Glomerular endothelial cell (primary cell): ENCODE measurements around the gene CPAMD8. TPM values are rescaled to one million over a fixed set of nuclear protein-coding genes. Genes with fewer than 3 reads are reported as not detected.

ENCODE experiments used
- DNase-seq: peaks from one replicate; pipeline ENCODE4 v3.0.0-alpha.2; 2011; ENCODE audit warnings: low read depth, low spot score; ENCODE audit errors: extremely low read depth
- total RNA-seq: library from RNA; depleted of rRNA; stranded (reverse); fragments of >200 nt; gene quantifications from 2 replicates; pipeline ENCODE4 v1.2.3, GENCODE V29; 2015

CPAMD8 gene
- total RNA-seq = 3.4 and 4.4 TPM in 2 replicates

DNA sequence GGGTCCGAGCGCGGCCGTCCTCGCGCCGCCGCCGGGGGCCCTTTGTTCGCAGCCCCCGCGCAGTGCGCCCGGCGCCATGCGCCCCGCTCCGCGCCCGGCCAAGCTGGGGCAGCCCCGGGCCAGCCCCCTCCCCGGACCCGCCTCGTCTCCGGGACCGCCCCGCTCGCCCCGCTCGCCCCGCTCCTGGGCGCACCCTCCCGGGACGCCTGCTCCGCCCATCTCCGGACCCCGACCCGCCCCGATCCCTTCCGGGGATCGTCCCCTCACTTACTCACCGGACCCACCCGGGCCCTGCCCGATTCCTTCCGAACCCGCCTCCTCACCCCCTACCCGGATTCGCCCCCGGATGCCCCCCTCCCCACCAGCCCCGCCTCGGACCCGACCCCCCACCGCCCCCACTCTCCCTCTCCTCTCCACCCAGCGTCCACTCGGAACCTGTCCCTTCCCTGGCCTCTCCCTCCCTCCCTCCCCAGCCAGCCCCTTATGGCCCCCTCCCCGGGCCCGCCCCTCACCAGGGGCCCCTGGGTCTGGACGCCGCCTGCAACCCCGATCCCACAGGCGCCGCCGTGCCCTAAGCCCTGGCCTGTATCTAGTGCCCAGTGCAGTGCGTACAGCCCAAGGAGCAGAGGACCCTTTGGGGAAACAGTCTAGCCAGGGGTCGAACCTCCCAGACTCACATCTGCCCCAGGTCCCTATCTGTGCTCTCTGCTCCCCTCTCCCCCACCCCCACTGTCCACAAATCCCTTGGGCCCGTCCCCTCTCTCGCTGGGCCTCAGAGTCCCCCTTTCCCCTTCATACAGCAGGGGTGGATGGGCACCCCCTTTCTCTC is at the start of gene CPAMD8:
Gene CPAMD8, minus strand, starts transcription at position 105 of the 829 bp plus-strand sequence. CDS start 168 bp downstream, outside the sequence.
- DNase-seq = no peak

DNA sequence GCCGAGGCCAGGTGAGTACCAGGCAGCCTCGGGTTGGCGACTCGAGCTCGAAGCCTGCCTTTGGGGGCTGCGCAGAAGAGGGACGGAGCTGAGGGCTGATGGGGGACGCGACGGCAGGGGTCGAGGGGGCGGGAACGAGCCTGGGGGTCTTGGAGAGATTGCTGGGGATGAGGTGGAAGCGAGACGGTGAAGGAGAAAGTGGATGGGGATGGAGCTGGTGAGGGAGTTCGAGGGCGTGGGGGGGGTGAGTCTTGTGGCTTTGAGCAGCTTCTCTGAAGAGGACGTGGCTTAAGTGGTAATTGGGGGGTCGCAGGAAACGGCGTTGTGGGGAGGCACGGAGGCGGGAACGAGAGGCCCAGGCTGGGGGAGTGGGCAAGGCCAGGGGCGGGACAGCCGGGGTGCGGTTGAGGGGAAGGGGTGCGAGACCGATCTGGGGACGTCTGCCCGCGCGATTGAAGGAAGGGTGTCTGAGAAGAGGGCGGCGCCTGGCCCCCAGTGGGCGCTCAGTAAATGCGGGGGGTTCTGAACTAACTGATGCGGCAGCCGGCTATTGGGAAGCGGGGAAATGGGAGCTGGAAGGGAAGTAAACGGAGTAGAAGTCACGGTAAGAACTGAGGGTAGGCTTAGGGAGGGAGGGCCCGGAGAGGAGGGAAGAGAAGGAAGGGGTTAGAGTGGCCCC is 49.4 kb upstream of the CPAMD8 start:
- no peak for DNase-seq

DNA sequence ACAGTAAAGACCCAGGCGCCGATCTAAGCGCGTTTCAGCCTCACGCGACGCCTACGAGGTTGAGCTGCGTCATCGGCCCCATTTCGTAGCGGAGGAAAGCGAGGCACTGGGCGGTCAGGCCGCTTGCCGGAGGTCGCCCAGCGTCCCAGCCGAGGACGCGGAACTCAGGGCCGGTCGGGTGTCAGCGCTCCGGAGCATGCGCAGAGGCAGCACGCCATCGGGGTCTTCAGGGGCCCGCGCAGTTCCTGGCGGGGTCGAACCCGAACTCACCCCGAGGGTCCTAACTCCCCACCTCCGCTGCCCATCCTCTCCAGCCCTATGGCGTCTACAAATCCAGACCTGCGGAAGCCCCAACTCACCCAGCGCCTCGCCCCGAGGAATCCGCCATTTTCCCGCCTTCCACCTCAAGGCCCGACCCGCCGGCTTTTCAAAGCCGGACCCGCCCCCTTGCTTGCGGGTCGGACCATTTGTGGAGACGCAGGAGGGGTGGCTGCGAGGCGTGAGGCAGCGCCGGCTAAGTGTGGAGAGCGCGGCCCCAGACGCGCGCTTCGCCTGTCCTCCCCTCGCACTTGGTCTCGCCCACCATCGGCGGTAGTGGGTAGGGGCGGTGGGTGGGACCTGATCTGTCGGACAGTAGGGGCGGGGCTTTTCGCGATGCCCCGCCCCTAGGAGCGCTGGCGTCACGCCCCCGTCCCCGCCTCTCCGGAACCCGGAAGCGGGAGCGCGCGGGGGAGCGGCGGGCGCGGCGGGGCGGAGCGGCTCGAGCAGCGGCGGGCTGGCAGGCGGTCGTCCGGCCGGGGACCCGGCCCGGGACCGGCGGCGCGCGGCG is 48.6 kb upstream of the CPAMD8 start, which contains the start of the genes HAUS8 and MYO9B:
Gene HAUS8, minus strand, starts transcription at position 418 of the 829 bp plus-strand sequence. Its CDS starts 30 bp downstream, at position 388.
Gene MYO9B, plus strand, starts transcription at position 743 of the 829 bp plus-strand sequence. CDS start 25,941 bp downstream, outside the sequence.
- peak; percentile 72 for DNase-seq

DNA sequence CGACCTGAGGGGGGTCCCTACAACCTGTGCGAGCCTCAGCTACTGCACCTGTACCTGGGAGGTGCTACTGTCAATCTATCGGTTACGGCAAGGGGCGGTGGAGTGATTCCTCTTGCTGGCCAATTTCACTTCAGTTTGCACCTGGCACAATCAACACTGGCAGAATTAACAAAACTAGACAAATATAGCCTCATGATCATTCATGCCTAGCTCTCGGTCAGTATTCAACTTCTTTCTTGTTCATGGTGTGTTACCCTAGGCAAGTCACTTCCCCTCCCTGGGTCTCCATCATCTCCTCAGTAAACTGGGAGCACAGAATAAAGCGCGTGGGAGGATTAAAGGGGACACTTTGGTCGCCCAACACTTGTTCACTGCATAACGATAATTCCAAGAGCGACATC is 48.0 kb upstream of the CPAMD8 start:
- DNase-seq = no peak

DNA sequence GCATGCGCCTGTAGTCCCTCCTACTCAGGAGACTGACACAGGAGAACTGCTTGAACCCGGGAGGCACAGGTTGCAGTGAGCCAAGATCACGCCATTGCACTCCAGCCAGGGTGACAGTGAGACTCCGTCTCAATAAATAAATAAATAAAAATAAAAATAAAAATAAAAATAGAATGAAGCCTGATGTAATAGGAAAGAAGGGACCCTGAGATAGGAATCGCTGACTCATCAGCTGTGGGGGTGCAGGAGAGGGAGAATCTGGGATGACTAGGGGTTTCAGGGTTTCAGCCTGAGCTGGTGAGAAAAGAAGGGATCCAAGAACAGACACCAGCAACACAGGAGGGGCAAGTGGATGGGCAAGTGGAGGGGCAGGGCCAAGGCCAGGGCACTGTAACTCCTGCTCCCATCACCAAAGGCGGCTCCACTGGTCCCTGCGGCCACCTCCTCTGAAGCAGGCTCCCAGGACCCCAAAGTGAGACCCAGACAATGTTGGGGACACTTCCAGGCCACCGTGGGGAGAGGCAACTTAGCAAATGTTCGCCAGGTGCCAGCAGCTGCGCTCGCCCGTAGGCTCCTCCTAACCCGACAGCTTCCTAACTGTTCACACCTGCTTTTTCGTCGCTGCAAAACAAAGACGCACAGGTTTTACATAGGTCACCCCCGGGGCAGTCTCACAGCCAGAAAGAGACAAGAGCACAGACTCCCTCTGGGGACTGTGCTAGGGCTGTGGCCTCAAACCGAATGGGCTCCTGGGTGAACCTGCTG is 47.4 kb upstream of the CPAMD8 start:
- DNase-seq = no peak

DNA sequence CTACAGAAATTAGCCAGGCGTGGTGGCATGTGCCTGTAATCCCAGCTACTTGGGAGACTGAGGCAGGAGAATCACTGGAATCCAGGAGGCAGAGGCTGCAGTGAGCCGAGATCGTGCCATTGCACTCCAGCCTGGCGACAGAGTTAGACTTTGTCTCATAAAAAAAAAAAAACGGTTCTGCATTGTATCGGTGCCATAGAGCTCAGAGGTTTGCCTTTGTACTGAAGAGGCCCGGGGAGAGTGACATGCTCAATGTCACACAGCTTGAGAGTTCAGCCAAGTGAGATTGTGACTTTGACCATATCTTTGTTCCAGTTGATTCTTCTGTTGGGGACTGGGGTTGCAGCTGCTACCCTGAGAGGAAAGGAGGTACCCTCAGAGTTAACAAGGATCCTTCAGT is 44.3 kb upstream of the CPAMD8 start:
- DNase-seq = no peak

DNA sequence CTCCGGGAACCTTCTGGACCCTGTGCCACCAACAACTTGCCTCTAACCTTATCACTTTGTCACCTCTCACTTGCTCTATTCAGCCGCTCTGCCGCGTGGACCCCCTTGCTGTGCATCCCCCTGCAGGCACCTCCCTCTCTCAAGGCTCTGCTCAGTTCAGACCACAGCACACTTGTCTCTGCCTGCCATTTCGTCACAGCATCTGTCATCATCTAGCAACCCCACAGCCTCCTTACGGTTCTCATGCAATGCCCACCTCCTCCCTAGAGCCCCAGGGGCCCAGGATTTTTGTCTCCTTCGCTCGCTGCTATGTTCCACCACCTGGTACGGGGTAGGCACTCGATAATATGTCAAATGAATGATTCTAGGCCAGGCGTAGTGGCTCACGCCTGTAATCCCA is 43.8 kb upstream of the CPAMD8 start:
- no peak for DNase-seq

DNA sequence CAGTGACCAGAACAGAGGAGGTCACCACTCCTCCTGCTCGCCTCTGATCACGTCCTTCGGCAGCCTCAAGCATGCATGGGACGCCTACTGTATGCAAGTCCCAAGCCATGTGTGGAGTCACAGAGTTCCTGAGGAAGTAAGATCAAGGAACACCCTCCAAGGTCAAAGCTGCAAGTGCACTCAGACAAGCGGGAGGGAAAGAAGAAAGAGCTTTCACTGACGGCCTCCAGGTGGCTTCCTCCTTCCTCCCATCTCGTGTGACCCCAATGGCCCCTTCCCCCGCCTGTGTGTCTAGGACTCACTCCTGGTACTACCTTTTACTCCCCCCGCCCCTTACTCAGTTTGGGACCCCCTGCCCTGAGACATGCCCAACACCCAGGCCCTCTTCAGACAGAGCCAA is 42.6 kb upstream of the CPAMD8 start:
- DNase-seq = no peak

DNA sequence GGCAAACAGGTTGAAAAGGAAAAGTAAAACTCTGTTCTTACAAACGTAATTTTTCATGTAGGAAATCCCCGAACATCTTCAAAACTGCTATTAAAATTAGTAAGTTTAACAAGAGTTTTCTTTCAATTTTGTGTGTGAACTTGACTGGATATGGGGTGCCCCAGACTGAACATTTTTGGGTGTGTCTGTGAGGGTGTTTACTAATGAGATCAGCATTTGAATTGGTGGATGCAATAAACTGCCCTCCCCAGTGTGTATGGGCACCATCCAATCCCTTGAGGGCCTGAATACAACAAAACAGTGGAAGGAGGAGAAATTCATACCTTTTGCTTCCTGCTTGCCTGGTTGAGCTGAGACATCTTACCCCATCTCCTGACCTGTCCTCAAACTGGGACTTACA is 36.8 kb upstream of the CPAMD8 start:
- DNase-seq = no peak

DNA sequence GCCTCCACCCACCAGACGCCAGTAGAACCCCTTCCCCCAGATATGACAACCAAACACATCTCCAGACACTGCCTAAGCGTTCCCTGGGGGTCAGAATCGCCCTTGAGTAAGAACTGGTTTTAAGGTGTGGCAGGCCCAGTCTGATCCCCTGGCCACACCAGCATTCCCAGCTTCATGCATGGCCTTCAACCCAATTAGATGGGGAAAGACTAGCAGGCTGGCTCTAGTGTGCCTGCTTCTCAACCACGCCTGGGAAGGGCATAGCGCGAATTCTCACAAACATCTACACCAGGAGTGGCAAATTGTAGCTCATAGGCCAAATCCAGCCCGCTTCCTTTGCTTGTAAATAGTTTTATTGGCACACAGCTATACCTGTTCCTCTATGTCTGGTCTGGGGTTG is 35.1 kb upstream of the CPAMD8 start:
- DNase-seq = no peak

DNA sequence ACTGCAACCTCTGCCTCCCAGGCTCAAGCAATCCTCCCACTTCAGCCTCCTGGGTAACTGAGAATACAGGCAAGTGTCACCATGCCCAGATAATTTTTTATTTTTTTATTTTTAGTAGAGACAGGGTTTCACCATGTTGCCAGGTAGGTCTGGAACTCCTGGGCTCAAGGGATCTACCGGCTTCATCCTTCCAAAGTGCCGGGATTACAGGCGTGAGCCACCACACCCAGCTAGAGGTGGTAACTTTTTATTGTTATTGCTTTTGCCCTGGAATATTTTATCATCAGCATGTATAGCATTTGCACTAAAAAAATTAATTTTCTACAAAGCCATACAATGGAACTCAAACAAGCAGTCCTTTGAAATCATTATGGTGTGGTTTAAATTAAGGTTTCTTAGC is 34.6 kb upstream of the CPAMD8 start:
- no peak for DNase-seq

DNA sequence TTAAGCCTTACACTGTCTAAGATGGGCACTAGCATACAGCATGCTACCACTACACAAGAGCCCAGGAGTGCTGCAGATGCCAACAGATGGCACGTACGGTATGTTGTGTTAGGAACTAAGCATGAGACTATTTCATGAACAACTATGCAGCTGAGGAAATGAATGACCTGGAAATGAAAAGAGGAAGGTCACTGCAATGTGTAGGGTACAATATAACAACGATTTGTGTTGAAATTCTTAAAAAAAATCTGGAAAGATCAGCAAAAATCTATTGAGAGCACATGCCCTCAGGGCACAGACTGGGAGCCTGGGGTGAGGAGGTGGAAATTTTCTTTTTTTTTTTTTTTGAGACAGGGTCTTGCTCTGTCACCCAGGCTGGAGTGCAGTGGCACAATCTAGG is 34.2 kb upstream of the CPAMD8 start:
- no peak for DNase-seq

DNA sequence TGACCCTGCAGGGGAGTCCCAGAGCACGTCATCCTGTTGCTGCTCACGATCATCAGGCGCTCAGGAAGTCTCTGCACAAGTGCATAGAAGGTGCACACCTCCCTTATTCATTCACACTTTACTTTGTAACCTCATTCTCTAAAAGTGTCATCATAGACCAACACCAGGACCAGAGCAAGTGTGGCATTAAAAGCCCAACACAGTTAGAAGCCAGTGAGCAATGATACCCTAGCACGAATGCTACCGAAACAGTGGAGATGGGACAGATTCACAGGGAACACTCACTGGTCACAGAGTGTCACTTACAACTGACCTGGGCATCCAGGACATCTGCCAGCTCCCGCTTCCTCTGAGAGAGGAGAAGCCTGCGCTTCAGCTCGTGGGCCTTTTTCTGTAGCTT is 31.6 kb upstream of the CPAMD8 start:
- DNase-seq = no peak

DNA sequence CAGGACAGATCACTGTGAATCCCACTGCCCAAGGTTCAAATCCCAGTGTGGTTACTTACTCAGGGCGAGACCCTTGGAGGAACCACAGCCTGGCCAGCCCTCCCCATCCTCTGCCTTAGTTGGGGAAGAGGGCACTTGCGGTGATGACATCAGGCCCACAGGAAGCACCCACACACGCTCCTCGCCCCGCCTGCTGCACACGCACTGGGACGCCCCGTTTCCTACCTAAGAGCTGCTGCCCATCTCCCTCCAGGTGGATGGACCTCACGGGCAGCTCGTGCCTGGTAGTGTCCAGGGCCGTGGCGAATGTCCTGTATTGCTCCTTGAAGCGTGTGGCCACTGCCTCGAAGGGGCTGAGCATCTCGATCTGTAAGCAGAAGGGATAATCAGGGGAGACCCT is 29.0 kb upstream of the CPAMD8 start:
- DNase-seq = no peak

DNA sequence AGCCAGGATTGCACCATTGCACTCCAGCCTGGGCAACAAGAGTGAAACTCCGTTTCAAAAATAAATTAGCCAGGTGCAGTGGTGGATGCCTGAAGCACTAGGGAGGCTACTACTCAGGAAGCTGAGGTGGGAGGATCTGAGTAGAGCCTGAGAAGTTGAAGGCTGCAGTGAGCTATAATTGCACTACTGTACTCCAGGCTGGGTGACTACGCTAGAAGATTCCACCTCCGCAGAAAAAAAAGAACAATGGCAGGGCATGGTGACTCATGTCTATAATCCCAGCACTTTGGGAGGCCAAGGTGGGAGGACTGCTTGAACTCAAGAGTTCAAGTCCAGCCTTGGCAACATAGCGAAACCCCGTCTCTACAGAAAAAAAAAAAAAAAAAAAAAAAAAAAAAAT is 28.1 kb upstream of the CPAMD8 start:
- no peak for DNase-seq

DNA sequence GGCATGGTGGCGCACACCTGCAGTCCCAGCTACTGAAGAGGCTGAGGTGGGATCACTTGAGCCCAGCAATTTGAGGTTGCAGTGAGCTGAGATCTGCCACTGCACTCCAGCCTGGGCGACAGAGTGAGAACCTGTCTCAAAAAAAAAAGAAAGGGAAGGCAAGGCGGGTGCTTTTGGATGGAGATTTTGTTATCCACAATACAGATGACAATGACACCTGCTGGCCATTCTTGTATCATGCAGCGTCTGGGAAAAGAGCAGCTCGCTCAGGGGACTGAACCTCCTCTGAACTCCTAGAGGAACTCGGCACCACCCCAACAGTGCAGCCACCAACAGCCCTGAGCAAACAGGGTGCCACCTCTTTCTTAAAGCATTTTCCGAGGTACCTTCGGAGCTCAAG is 25.8 kb upstream of the CPAMD8 start:
- DNase-seq = no peak

DNA sequence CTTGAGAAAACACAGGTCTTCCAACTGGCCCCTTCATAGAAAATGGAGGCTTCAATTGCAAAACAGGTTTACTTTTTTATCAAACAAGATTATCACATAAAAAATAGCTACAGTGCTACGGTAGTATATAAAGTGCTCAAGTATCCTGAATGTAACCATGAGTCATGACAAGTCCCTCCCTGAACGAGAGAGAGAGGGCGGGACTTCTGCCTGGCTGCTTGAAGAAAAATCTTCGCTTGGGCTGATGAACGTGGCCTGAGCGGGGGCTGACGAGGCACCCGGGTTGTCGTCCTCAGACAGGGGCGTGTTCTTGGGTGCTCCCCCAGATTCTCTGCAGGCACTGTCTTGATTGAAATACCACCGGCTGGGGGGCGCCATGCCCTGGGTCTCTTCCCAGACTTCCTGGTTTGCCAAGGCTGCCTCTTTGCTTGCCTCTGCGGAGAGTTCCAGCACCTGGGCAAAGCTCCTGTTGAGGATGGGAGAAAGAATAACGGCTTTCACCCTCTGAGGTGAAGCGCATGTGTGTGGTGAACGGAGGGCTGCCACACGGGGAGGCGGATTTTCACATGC is 23.2 kb upstream of the CPAMD8 start:
- no peak for DNase-seq

DNA sequence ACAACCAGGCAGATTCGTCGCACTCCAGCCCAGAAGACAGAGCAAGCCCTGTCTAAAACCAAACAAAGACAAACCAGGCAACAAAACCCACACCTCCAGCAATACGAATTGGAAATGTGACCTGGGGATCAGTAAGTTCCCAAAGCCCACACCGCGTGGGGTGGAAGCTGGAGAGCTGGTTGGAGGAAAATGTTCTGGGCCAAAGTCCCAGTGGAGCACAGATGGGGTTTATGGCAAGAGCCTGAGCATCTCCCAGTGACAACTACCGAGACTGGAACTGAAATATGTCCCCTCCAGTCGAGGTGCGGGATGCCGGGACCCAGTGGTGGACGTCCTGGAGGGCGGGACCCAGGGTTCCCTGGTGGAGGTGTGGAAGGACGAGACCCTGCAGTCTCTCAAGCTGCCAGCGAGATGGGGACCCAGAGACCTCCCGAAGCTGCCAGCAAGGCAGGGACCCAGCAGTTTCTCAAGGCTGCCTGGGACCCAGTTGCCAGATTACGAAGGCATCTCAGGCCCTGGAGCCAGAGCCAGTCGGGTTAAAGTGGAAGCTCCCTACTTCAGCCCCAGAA is 22.4 kb upstream of the CPAMD8 start:
- DNase-seq = no peak

DNA sequence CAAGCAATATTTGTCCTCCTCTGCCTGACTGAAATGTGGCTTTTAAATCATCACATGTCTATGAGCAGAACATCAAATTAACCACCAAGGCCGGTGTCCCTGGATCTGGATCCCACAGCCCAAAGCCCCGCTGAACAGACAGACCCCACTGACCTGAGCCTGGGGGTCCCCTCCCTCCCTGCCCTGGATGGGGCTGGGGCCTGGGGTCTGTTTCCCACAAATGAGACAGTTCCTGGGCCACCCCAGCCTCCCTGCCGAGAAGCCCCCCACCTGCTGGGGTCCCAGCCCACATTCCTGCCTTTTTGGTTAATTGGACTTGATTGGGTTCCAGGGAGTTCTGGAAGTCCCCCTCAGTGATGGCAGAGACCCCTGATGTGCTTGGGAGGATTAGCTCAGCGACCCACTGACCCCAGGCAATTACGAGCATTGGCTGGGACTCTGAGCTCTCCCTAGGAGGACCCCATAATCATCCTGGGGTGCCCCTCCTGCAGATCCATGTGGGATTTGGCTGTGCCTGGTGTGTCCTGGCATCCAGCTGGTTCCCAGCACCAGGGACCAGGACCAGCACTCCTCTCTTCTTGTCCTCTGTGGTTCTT is 19.4 kb upstream of the CPAMD8 start:
- DNase-seq = no peak
